ENCODE measurements around the gene FSTL5. TPM values are rescaled to one million over a fixed set of nuclear protein-coding genes. Genes with fewer than 3 reads are reported as not detected.

The FSTL5 gene
- total RNA-seq (2022; extraction: Qiagen RNA extraction; ENCODE audit: low read depth) = 0.02 TPM in 1 of 5 replicates, not detected in the others

GRCh38 chr4:162163892-162164759 lies at the start of gene FSTL5:
TSS of gene FSTL5 (minus strand) at chr4:162164000. CDS start at chr4:162111396, 52,604 bp downstream.

